HG03196 (cell line): Measurements from ENCODE around the gene XPO1.
"Not testable (repeated sequence)": the region's sequence is repeated elsewhere in the genome, so short reads cannot be mapped to it uniquely, and the experiment has no call there.

Source experiments
- ATAC-seq: cut with Tn5 transposase; IDR thresholded peaks from one replicate; pipeline ENCODE4 v1.9.1; 2021; ENCODE audit not compliant: unreplicated experiment

The XPO1 gene

GRCh38 chr2:61469424-61470121 lies 68.6 kb downstream of the XPO1 start:
- ATAC-seq: no peak

- not testable (repeated sequence) for ATAC-seq
Observed at GRCh38 chr2:61468231-61468630, 69.9 kb downstream of the XPO1 start.

GRCh38 chr2:61465045-61465444 lies 73.1 kb downstream of the XPO1 start:
- ATAC-seq: no peak

- ATAC-seq: no peak
Observed at GRCh38 chr2:61463769-61464475, 74.2 kb downstream of the XPO1 start.

GRCh38 chr2:61461404-61461803 lies 76.8 kb downstream of the XPO1 start:
- ATAC-seq: no peak

GRCh38 chr2:61460163-61460562 lies 78.0 kb downstream of the XPO1 start:
- ATAC-seq: no peak

- ATAC-seq: no peak
Observed at GRCh38 chr2:61456746-61457420, 81.3 kb downstream of the XPO1 start.

GRCh38 chr2:61456070-61456745 lies 81.9 kb downstream of the XPO1 start:
- no peak for ATAC-seq

GRCh38 chr2:61454972-61455371 lies 83.2 kb downstream of the XPO1 start:
- not testable (repeated sequence) for ATAC-seq

GRCh38 chr2:61454383-61454782 lies 83.8 kb downstream of the XPO1 start:
- ATAC-seq: no peak

GRCh38 chr2:61452392-61452791 lies 85.8 kb downstream of the XPO1 start:
- no peak for ATAC-seq

GRCh38 chr2:61451178-61451577 lies 87.0 kb downstream of the XPO1 start:
- no peak for ATAC-seq

GRCh38 chr2:61450144-61450543 lies 88.0 kb downstream of the XPO1 start:
- no peak for ATAC-seq

GRCh38 chr2:61448229-61448628 lies 89.9 kb downstream of the XPO1 start:
- no peak for ATAC-seq

GRCh38 chr2:61446971-61447370 lies 91.2 kb downstream of the XPO1 start:
- ATAC-seq: not testable (repeated sequence)

GRCh38 chr2:61443342-61444041 lies 94.7 kb downstream of the XPO1 start:
- peak; percentile 87 for ATAC-seq

- ATAC-seq: no peak
Observed at GRCh38 chr2:61439241-61440002, 98.7 kb downstream of the XPO1 start.

GRCh38 chr2:61438670-61439069 lies 99.5 kb downstream of the XPO1 start:
- ATAC-seq: no peak

GRCh38 chr2:61437170-61437569 lies 101.0 kb downstream of the XPO1 start:
- ATAC-seq: no peak

- ATAC-seq: no peak
Observed at GRCh38 chr2:61436092-61436491, 102.1 kb downstream of the XPO1 start.
